ENCODE results near the gene BANP.
"Not testable (repeated sequence)": the region's sequence is repeated elsewhere in the genome, so short reads cannot be mapped to it uniquely, and the experiment has no call there.

Gene BANP

DNA sequence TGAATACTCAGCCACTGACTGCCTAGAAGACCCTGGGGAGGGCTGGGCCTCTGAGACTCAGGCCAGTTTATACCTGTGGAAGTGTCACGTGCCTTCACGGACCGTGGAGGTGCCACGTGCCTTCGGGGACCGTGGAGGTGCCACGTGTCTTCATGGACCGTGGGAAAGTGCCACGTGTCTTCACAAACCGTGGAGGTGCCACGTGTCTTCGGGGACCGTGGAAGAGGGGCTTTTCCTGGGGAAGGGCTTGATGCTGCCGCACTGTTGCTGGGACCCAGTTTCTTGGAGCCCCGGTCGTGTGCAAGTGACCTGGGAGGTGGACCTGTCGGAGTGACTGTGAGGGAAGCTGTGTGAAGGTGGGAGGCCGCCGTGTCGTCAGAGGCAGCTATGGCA, 166.2 kb downstream of the BANP start:
- peaks cover 7 to 12% of the 10 kb centered on the region in 2 donors for H3K4me1 ChIP-seq (ENCODE audit: control insufficient read depth in 2 of 2, insufficient read depth in 1 of 2, low read depth in 1 of 2, low read length in 2 of 2)
- H2BK12ac ChIP-seq (ENCODE audit: low read length): no peak overlapping the region
- H3K4ac ChIP-seq (ENCODE audit: low read length): no peak overlapping the region
- H3K9me3 ChIP-seq (replicated peaks in 1 of 2; ENCODE audit: control insufficient read depth in 2 of 2, insufficient read depth in 1 of 2, low read depth in 1 of 2, low read length in 2 of 2): no peaks in the 10 kb centered on the region
- no peak overlapping the region for H2BK15ac ChIP-seq (ENCODE audit: low read length)
- H3K79me1 ChIP-seq (ENCODE audit: low read depth, low read length): no peaks in the 10 kb centered on the region
- H2BK120ac ChIP-seq (ENCODE audit: low read depth, low read length): no peak overlapping the region
- H4K91ac ChIP-seq (ENCODE audit: low read depth, low read length, poor library complexity): no peak overlapping the region
- H2BK5ac ChIP-seq (ENCODE audit: low read length): no peak overlapping the region
- H2AK5ac ChIP-seq (ENCODE audit: low read depth, low read length): no peak overlapping the region
- H3K9ac ChIP-seq (ENCODE audit: low read depth, low read length, poor library complexity): no peak overlapping the region
- no peak overlapping the region for H3K14ac ChIP-seq (ENCODE audit: low read length)
- no peak overlapping the region for H3K4me2 ChIP-seq (ENCODE audit: insufficient read depth, low read length, poor library complexity, severe bottlenecking)
- no peak overlapping the region for H3K23ac ChIP-seq (ENCODE audit: low read depth, low read length, poor library complexity)
- peak overlapping the region; percentile 48 for H3K18ac ChIP-seq (ENCODE audit: low read length)
- no peak overlapping the region for H4K8ac ChIP-seq (ENCODE audit: low read depth, low read length)
- H3K27me3 ChIP-seq (ENCODE audit: control insufficient read depth in 3 of 3, insufficient read depth in 3 of 3, low read depth in 1 of 3, low read length in 3 of 3): no peaks in the 10 kb centered on the region
- no CpG with 5 or more reads among the region's 20 CpGs for WGBS, 2 donors (ENCODE audit: extremely low coverage in 2 of 2, insufficient read length in 2 of 2, insufficient replicate concordance in 1 of 2)
- DNase-seq (ENCODE audit: low spot score): no peak
- H3K4me3 ChIP-seq (ENCODE audit: low read length in 2 of 2): no peak overlapping the region
- H3K27ac ChIP-seq (replicated peaks; ENCODE audit: low read length): no peak overlapping the region
- H3K36me3 ChIP-seq (replicated peaks in 1 of 2; ENCODE audit: control insufficient read depth in 2 of 2, insufficient read depth in 2 of 2, low read length in 2 of 2): no peaks in the 10 kb centered on the region
- H2AFZ ChIP-seq (ENCODE audit: low read length): no peak overlapping the region

DNA sequence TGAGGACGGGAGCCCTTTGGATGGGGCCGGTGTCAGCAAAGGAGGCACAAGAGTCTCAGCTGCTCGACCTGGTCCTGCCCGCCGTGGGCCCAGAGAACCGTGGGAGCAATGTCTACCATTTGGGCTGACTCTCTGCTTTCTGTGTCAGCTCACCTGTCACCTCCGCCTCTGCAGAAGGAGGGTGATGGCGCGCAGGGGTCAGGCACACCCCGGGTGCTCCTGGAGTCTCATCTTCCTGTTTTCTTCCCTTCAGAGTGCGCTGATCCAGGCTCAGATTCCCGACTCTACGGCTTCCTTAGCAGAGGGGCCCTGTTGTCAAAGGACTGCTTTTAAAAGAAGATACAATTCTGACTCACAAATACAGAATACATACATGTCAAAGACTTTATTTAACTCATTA, 167.1 kb downstream of the BANP start:
- Histone ChIP-seq H3K4me1 (ENCODE audit: control insufficient read depth in 2 of 2, insufficient read depth in 1 of 2, low read depth in 1 of 2, low read length in 2 of 2) (peaks cover 7 to 12% of the 10 kb centered on the region in 2 donors), H3K4me2 (ENCODE audit: insufficient read depth, low read length, poor library complexity, severe bottlenecking) (peak overlapping the region; percentile 11), H3K18ac (ENCODE audit: low read length) (peak overlapping the region; percentile 81), H2BK120ac (ENCODE audit: low read depth, low read length) (no peak overlapping the region), H4K91ac (ENCODE audit: low read depth, low read length, poor library complexity) (no peak overlapping the region), H2BK12ac (ENCODE audit: low read length) (peak overlapping the region; percentile 82), H4K8ac (ENCODE audit: low read depth, low read length) (peak overlapping the region; percentile 6), H2BK5ac (ENCODE audit: low read length) (peak overlapping the region; percentile 75), H3K9ac (ENCODE audit: low read depth, low read length, poor library complexity) (peak overlapping the region; percentile 21), H3K14ac (ENCODE audit: low read length) (no peak overlapping the region), H2AK5ac (ENCODE audit: low read depth, low read length) (no peak overlapping the region), H2AFZ (ENCODE audit: low read length) (peak overlapping the region; percentile 82), H3K4ac (ENCODE audit: low read length) (no peak overlapping the region), H3K27ac (replicated peaks; ENCODE audit: low read length) (peak overlapping the region; percentile 54), H3K79me1 (ENCODE audit: low read depth, low read length) (no peaks in the 10 kb centered on the region), H3K4me3 (ENCODE audit: low read length in 2 of 2) (no peak overlapping the region), H2BK15ac (ENCODE audit: low read length) (peak overlapping the region; percentile 37), H3K23ac (ENCODE audit: low read depth, low read length, poor library complexity) (peak overlapping the region; percentile 65), H3K27me3 (ENCODE audit: control insufficient read depth in 3 of 3, insufficient read depth in 3 of 3, low read depth in 1 of 3, low read length in 3 of 3) (no peaks in the 10 kb centered on the region), H3K36me3 (replicated peaks in 1 of 2; ENCODE audit: control insufficient read depth in 2 of 2, insufficient read depth in 2 of 2, low read length in 2 of 2) (no peaks in the 10 kb centered on the region), H3K9me3 (replicated peaks in 1 of 2; ENCODE audit: control insufficient read depth in 2 of 2, insufficient read depth in 1 of 2, low read depth in 1 of 2, low read length in 2 of 2) (no peaks in the 10 kb centered on the region)
- no peak for DNase-seq (ENCODE audit: low spot score)
- no CpG with 5 or more reads among the region's 13 CpGs for WGBS, 2 donors (ENCODE audit: extremely low coverage in 2 of 2, insufficient read length in 2 of 2, insufficient replicate concordance in 1 of 2)

DNA sequence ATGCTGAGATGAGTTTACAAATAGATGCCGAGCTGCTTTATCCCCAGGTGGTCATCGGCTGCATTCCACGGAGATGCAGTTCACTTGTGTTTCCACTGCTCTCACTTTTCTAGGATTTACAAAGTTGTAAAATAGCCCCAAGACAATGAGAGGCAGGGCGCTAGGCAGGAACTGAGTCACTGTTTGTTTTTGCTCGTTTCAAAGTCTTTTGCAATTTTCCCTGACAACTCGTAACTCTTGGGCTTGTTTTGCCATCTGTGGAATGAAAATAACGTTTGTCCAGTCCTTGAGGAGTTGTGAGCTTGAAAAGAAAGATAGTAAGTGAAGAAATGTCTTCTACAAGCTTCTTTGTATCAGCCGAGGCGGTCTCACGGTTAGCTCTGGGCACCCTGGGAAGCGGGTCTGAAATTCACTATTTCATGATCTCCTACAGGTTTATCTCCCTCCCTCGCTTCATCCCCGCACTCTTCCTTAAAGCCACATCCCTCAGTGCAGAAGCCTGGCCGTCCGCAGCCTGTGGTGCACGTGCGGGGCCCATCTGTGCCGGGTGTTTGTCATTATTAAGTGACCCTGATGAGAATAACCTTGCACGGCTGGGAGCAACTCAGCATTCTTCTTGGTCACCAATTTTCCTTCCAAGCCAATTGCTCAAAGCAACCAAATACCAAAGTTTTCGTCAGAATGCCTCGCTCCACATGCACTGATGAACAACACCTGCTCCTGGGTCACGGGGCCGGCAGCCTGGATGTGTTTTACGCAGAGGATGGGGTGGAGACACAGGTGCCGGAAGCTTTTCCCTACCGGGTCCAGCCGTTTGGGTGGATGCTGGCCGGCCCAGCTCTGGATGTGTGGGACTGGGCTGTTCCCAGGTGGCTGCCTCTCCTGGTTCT, 167.9 kb downstream of the BANP start:
- H3K9me3 ChIP-seq (replicated peaks in 1 of 2; ENCODE audit: control insufficient read depth in 2 of 2, insufficient read depth in 1 of 2, low read depth in 1 of 2, low read length in 2 of 2); H3K79me1 ChIP-seq (ENCODE audit: low read depth, low read length); H3K4ac ChIP-seq (ENCODE audit: low read length); H3K4me2 ChIP-seq (ENCODE audit: insufficient read depth, low read length, poor library complexity, severe bottlenecking); H2BK12ac ChIP-seq (ENCODE audit: low read length); H4K91ac ChIP-seq (ENCODE audit: low read depth, low read length, poor library complexity); H3K27me3 ChIP-seq (ENCODE audit: control insufficient read depth in 3 of 3, insufficient read depth in 3 of 3, low read depth in 1 of 3, low read length in 3 of 3); H3K23ac ChIP-seq (ENCODE audit: low read depth, low read length, poor library complexity); H2BK120ac ChIP-seq (ENCODE audit: low read depth, low read length); H3K36me3 ChIP-seq (replicated peaks in 1 of 2; ENCODE audit: control insufficient read depth in 2 of 2, insufficient read depth in 2 of 2, low read length in 2 of 2); H3K9ac ChIP-seq (ENCODE audit: low read depth, low read length, poor library complexity); H3K18ac ChIP-seq (ENCODE audit: low read length); H2BK5ac ChIP-seq (ENCODE audit: low read length); DNase-seq (ENCODE audit: low spot score); H2AK5ac ChIP-seq (ENCODE audit: low read depth, low read length); H3K14ac ChIP-seq (ENCODE audit: low read length); H4K8ac ChIP-seq (ENCODE audit: low read depth, low read length): not testable (repeated sequence)
- peak overlapping the region; percentile 85 for H2BK15ac ChIP-seq (ENCODE audit: low read length)
- H3K4me3 ChIP-seq (ENCODE audit: low read length in 2 of 2): peak overlapping the region in 1 of 2 donors; percentile 24
- no CpG with 5 or more reads among the region's 28 CpGs for WGBS, 2 donors (ENCODE audit: extremely low coverage in 2 of 2, insufficient read length in 2 of 2, insufficient replicate concordance in 1 of 2)
- H3K4me1 ChIP-seq (ENCODE audit: control insufficient read depth in 2 of 2, insufficient read depth in 1 of 2, low read depth in 1 of 2, low read length in 2 of 2): peaks cover 7 to 12% of the 10 kb centered on the region in 2 donors
- H3K27ac ChIP-seq (replicated peaks; ENCODE audit: low read length): peak overlapping the region; percentile 12
- peak overlapping the region; percentile 82 for H2AFZ ChIP-seq (ENCODE audit: low read length)

DNA sequence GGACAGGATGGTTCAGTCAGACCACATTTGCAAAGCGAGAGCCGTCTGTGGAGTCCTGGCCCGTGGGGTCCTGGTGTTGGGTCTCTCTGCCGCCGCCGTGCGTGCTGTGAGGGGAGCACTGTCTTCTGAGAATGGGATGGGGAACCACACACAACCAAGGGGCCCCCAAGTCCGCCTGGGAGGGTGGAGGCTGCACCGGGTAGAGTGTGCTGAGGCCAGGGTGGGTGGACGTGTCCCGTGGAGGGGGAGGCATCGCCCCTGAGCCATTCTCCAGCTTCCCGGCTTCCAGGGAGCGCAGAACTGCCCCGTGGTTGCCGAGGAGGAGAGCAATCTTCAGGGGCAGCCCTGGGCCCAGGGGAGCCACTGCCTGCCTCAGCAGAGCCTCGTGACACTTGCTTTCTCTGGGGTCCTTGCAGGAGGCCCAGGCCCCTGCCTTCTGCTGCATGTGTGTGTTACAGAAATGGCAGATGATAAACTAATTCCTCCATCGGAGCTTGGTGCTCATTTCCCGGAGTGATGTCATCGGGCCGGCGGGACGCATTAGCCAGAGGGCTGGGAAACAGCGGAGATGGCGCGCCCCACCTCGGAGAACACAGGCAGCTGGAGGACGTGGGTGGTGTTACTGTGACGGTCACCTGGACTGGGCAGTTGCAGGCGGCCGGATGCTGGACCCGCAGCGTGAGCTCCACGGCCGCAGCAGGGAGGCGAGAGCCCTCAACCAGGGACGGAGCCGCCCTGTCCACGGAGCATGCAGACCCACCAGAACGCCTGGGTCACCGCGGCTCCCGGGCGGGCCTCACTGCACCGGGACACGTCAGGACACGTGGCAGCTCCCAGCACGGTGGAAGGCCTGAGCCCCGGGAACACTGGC, 168.9 kb downstream of the BANP start:
- Histone ChIP-seq H3K4me1 (ENCODE audit: control insufficient read depth in 2 of 2, insufficient read depth in 1 of 2, low read depth in 1 of 2, low read length in 2 of 2) (peaks cover 7 to 12% of the 10 kb centered on the region in 2 donors), H4K8ac (ENCODE audit: low read depth, low read length) (peak overlapping the region; percentile 86), H2AK5ac (ENCODE audit: low read depth, low read length) (peak overlapping the region; percentile 92), H3K4me3 (ENCODE audit: low read length in 2 of 2) (peak overlapping the region in 1 of 2 donors; percentile 9), H2BK12ac (ENCODE audit: low read length) (peak overlapping the region; percentile 94), H3K14ac (ENCODE audit: low read length) (peak overlapping the region; percentile 71), H2BK5ac (ENCODE audit: low read length) (peak overlapping the region; percentile 39), H3K18ac (ENCODE audit: low read length) (peak overlapping the region; percentile 93), H2BK15ac (ENCODE audit: low read length) (peak overlapping the region; percentile 85)
- H2AFZ ChIP-seq (ENCODE audit: low read length); H3K4me2 ChIP-seq (ENCODE audit: insufficient read depth, low read length, poor library complexity, severe bottlenecking); H3K79me1 ChIP-seq (ENCODE audit: low read depth, low read length); H3K4ac ChIP-seq (ENCODE audit: low read length); H2BK120ac ChIP-seq (ENCODE audit: low read depth, low read length); H3K23ac ChIP-seq (ENCODE audit: low read depth, low read length, poor library complexity); H3K9me3 ChIP-seq (replicated peaks in 1 of 2; ENCODE audit: control insufficient read depth in 2 of 2, insufficient read depth in 1 of 2, low read depth in 1 of 2, low read length in 2 of 2); H3K27me3 ChIP-seq (ENCODE audit: control insufficient read depth in 3 of 3, insufficient read depth in 3 of 3, low read depth in 1 of 3, low read length in 3 of 3); H3K9ac ChIP-seq (ENCODE audit: low read depth, low read length, poor library complexity); H3K27ac ChIP-seq (replicated peaks; ENCODE audit: low read length); H4K91ac ChIP-seq (ENCODE audit: low read depth, low read length, poor library complexity); DNase-seq (ENCODE audit: low spot score); H3K36me3 ChIP-seq (replicated peaks in 1 of 2; ENCODE audit: control insufficient read depth in 2 of 2, insufficient read depth in 2 of 2, low read length in 2 of 2): not testable (repeated sequence)
- no CpG with 5 or more reads among the region's 49 CpGs for WGBS, 2 donors (ENCODE audit: extremely low coverage in 2 of 2, insufficient read length in 2 of 2, insufficient replicate concordance in 1 of 2)

Measured in neuronal stem cell (in vitro differentiated cells).